Body of pancreas (tissue), 4 donors: Measurements from ENCODE around the gene KDM1B.

ENCODE experiments used
- CTCF ChIP-seq, 7 experiments: fragments of 450-650 bp in 4 of 7; fragments of 200-600 bp in 3 of 7; sonication (generic) in 3 of 7; IDR thresholded peaks; one replicate each; pipeline ENCODE4 v1.5.1; 2016 to 2019; ENCODE audit warnings: antibody characterized with exemption in 7 of 7
- POLR2A ChIP-seq, 3 donors: fragments of 450-650 bp; IDR thresholded peaks; one replicate each; pipeline ENCODE4 v1.6.1; 2016; ENCODE audit warnings: antibody characterized with exemption in 3 of 3, mild to moderate bottlenecking in 2 of 3

- TF ChIP-seq CTCF (IDR thresholded peaks at IDR 0.05): no peak
- TF ChIP-seq POLR2A (IDR thresholded peaks at IDR 0.05): no peak
Measured at GRCh38 chr6:18241208-18242038, 86.2 kb downstream of the KDM1B start.
